ENCODE measurements around the gene PCNX2.

Gene PCNX2

DNA sequence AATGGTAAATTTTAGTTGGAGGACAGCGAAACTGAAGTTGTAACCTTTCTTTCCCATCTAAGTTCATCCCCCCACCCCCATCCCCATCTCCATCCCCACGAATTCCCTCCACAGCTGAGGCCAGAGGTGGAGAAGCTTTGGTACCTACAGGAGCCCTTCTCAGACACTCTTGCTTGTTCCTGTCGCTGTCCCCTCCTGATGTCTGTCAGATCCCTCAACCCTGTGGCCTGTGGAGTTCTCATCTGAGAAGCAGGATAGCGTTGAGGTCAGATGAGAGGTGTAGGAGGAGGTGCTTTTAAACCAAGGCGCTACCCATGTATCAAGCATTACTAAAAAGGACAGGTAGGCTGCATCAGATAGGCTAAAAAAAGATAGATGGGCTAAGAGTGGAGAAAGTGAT, 344.3 kb downstream of the PCNX2 start:
- peak overlapping the region; percentile 84 for H3K9ac ChIP-seq (ENCODE audit: low read length)
- no peaks in the 10 kb centered on the region for H3K36me3 ChIP-seq (ENCODE audit: low read length)
- H3K27ac ChIP-seq (ENCODE audit: low read depth, low read length): peak overlapping the region; percentile 46

DNA sequence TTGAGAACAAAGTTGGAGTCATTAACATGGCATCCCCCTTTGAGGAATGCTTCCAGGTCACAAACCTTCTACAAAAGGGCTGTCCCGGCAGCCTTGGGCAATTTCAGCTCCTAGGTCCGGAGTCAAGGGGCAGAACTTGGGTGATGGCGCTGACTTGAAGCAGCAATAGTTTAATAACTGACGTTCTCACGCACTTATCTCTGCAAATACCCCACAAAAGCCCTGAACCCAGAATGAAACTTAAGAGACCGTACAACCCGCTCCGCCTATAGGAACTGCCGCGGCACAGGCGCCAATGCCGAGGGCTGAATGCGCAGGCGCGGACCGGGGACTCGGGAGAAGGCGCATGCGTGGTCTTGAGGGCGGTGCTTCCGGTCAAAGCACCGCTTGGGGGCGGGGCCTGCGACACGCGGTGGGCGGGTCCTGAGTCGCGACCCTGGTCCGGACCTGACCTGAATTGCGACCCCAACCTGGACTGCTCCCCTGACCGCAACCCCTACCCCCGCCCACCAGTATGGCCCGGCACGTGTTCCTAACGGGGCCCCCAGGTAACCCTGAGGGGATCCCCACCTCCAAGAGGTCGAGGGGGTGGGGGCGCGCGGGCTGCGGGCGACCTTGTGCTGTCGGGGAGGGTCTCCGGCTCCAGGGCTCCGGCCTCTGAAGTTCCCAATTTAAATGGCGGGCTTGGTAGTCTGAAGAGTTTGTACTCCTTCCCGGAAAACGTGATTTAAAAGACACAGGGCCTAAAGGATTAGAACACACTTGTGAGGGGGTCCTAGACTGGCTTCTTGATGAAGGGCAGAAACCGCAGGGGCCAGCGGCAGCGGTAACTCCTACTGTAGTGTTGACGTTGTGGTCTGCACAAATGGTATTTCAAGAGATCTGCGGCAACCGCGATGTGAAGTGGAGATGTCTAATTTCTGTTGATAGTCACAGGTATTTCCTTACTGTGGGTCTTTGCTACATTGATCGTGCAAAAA, 345.0 kb downstream of the PCNX2 start, which contains the start of gene NTPCR:
NTPCR (plus strand) TSS at position 415 of the 980 bp plus-strand sequence; CDS start at position 515, 100 bp downstream.
- Histone ChIP-seq H3K79me2 (ENCODE audit: insufficient read depth, low read length) (peaks cover 19% of the 10 kb centered on the region; the same call in 1 of the 2 replicates), H4K20me1 (ENCODE audit: low read depth, low read length) (no peaks in the 10 kb centered on the region), H3K4me3 (ENCODE audit: insufficient read depth, low read length, poor library complexity, severe bottlenecking) (peak within 1 kb of the TSS; percentile 97), H3K36me3 (ENCODE audit: low read length) (no peaks in the 10 kb centered on the region), H3K27ac (ENCODE audit: low read depth, low read length) (peak within 1 kb of the TSS; percentile 46), H3K9ac (ENCODE audit: low read length) (peak within 1 kb of the TSS; percentile 84), H3K9me3 (ENCODE audit: insufficient read depth, low read length) (no peaks in the 10 kb centered on the region), H3K4me2 (ENCODE audit: low read depth, low read length, poor library complexity, severe bottlenecking) (peak within 1 kb of the TSS; percentile 64), H3F3A (ENCODE audit: insufficient read depth) (no peaks in the 10 kb centered on the region; the same call in 1 of the 2 replicates), H3K27me3 (ENCODE audit: low read length) (no peaks in the 10 kb centered on the region), H3K9me2 (replicated peaks; ENCODE audit: insufficient read depth, low read length) (no peaks in the 10 kb centered on the region), H2AFZ (ENCODE audit: low read depth, low read length, severe bottlenecking) (peak within 1 kb of the TSS; percentile 94)
- TF ChIP-seq EZH2phosphoT487 (conservative IDR thresholded peaks at IDR 0.05; ENCODE audit: low read length): no peak
- TF ChIP-seq, protein P1, sequence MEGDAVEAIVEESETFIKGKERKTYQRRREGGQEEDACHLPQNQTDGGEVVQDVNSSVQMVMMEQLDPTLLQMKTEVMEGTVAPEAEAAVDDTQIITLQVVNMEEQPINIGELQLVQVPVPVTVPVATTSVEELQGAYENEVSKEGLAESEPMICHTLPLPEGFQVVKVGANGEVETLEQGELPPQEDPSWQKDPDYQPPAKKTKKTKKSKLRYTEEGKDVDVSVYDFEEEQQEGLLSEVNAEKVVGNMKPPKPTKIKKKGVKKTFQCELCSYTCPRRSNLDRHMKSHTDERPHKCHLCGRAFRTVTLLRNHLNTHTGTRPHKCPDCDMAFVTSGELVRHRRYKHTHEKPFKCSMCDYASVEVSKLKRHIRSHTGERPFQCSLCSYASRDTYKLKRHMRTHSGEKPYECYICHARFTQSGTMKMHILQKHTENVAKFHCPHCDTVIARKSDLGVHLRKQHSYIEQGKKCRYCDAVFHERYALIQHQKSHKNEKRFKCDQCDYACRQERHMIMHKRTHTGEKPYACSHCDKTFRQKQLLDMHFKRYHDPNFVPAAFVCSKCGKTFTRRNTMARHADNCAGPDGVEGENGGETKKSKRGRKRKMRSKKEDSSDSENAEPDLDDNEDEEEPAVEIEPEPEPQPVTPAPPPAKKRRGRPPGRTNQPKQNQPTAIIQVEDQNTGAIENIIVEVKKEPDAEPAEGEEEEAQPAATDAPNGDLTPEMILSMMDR (IDR thresholded peaks at IDR 0.05; ENCODE audit: insufficient read depth, low read length, poor library complexity, severe bottlenecking): no peak

More for the DNA sequence above, 344.3 kb downstream of the PCNX2 start:
- TF ChIP-seq, protein P1 (IDR thresholded peaks at IDR 0.05; ENCODE audit: insufficient read depth, low read length, poor library complexity, severe bottlenecking): no peak
- no peak for TF ChIP-seq EZH2phosphoT487 (conservative IDR thresholded peaks at IDR 0.05; ENCODE audit: low read length)
- Histone ChIP-seq H2AFZ (ENCODE audit: low read depth, low read length, severe bottlenecking) (peak overlapping the region; percentile 94), H3F3A (ENCODE audit: insufficient read depth) (no peaks in the 10 kb centered on the region; the same call in 1 of the 2 replicates), H3K9me3 (ENCODE audit: insufficient read depth, low read length) (no peaks in the 10 kb centered on the region), H3K4me3 (ENCODE audit: insufficient read depth, low read length, poor library complexity, severe bottlenecking) (peak overlapping the region; percentile 97), H3K9me2 (replicated peaks; ENCODE audit: insufficient read depth, low read length) (no peaks in the 10 kb centered on the region), H3K4me2 (ENCODE audit: low read depth, low read length, poor library complexity, severe bottlenecking) (peak overlapping the region; percentile 64), H3K79me2 (ENCODE audit: insufficient read depth, low read length) (peaks cover 23% of the 10 kb centered on the region; the same call in 1 of the 2 replicates), H4K20me1 (ENCODE audit: low read depth, low read length) (no peaks in the 10 kb centered on the region), H3K27me3 (ENCODE audit: low read length) (no peaks in the 10 kb centered on the region)

DNA sequence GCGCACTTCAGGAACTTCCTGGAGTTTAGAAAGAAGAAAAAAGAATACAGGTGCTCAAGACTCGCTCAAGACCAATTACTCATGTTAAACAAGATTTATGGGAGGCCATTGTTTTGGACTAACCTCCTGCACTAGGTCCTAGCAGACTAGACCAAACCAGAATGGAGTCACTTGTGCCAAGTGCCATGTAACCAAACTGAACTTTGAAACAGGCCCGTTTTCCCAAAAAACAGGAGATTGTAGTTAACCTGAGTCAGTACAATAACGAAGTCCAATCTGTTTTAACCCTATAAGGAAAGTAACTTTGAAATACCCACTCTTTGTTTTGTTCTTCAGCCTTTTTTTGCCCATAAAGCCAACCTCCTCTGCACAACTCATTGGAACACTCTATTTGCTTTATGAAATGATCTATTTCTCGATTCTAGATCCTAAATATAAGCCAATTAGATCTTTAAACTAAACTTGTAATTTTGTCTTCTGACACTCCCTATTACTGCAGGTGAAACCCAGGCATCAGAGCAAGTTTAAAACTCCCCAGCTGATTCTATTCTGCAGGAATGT, 345.8 kb downstream of the PCNX2 start:
- H3K4me3 ChIP-seq (ENCODE audit: insufficient read depth, low read length, poor library complexity, severe bottlenecking): peak overlapping the region; percentile 97
- peaks cover 14% of the 10 kb centered on the region; the same call in 1 of the 2 replicates for H3K79me2 ChIP-seq (ENCODE audit: insufficient read depth, low read length)
- H4K20me1 ChIP-seq (ENCODE audit: low read depth, low read length): no peaks in the 10 kb centered on the region
- peak overlapping the region; percentile 38 for H3K27ac ChIP-seq (ENCODE audit: low read depth, low read length)
- TF ChIP-seq EZH2phosphoT487 (conservative IDR thresholded peaks at IDR 0.05; ENCODE audit: low read length): no peak
- TF ChIP-seq, protein P1 (IDR thresholded peaks at IDR 0.05; ENCODE audit: insufficient read depth, low read length, poor library complexity, severe bottlenecking): no peak
- H3K27me3 ChIP-seq (ENCODE audit: low read length): no peaks in the 10 kb centered on the region
- no peaks in the 10 kb centered on the region for H3K36me3 ChIP-seq (ENCODE audit: low read length)
- H3F3A ChIP-seq (ENCODE audit: insufficient read depth): no peaks in the 10 kb centered on the region; the same call in 1 of the 2 replicates
- H3K4me2 ChIP-seq (ENCODE audit: low read depth, low read length, poor library complexity, severe bottlenecking): peak overlapping the region; percentile 64
- H3K9me2 ChIP-seq (replicated peaks; ENCODE audit: insufficient read depth, low read length): no peaks in the 10 kb centered on the region
- peak overlapping the region; percentile 94 for H2AFZ ChIP-seq (ENCODE audit: low read depth, low read length, severe bottlenecking)
- H3K9me3 ChIP-seq (ENCODE audit: insufficient read depth, low read length): no peaks in the 10 kb centered on the region
- H3K9ac ChIP-seq (ENCODE audit: low read length): peak overlapping the region; percentile 84
